NB4 (cell line): ENCODE data around the gene TRIM61.
"Not testable (repeated sequence)": the region's sequence is repeated elsewhere in the genome, so short reads cannot be mapped to it uniquely, and the experiment has no call there.

Experiments used
- CTCF ChIP-seq: IDR thresholded peaks from one replicate; pipeline ENCODE4 v1.5.1; 2012; ENCODE audit warnings: low read depth, low read length
- MAX ChIP-seq: IDR thresholded peaks from 2 replicates; pipeline ENCODE4 v1.6.1; 2011; ENCODE audit warnings: low read depth, low read length
- POLR2A ChIP-seq: IDR thresholded peaks from 2 replicates; pipeline ENCODE4 v1.6.1; 2011; ENCODE audit warnings: mild to moderate bottlenecking; ENCODE audit not compliant: insufficient read length; ENCODE audit errors: extremely low read depth

- TF ChIP-seq MAX, CTCF, POLR2A: not testable (repeated sequence)
These were observed 13.3 kb upstream of the TRIM61 start for GRCh38 chr4:164990786-164991185.
